Measurements from ENCODE around the gene THRB.

The THRB gene

DNA sequence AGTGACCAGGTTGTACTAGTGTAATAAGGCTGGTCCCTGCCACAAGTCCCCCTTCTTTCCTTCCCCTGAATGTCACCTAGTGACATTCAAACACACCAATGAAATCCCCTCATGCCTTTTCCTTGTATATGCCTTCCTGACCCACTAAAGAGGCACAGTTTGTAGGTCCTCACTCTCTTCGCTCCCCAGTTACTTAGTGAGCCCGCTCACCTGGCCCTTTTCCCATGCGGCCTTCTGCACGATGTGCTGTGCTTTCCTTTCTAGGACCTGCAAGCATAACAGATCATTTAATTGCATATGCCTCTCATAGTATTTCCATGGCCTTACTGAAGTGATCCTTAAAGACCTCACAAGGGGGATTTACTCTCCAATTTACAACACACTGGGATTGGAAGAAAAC lies 146.3 kb downstream of the THRB start:
- H3K9me2 ChIP-seq (replicated peaks; ENCODE audit: low read depth, low read length): no peaks in the 10 kb centered on the region
- H3K4me2 ChIP-seq (ENCODE audit: low read depth, low read length, poor library complexity, severe bottlenecking): no peak overlapping the region
- H3K79me2 ChIP-seq (ENCODE audit: insufficient read depth, low read length): no peaks in the 10 kb centered on the region
- no peak overlapping the region for H2AFZ ChIP-seq (ENCODE audit: low read length)
- TF ChIP-seq, protein P1, sequence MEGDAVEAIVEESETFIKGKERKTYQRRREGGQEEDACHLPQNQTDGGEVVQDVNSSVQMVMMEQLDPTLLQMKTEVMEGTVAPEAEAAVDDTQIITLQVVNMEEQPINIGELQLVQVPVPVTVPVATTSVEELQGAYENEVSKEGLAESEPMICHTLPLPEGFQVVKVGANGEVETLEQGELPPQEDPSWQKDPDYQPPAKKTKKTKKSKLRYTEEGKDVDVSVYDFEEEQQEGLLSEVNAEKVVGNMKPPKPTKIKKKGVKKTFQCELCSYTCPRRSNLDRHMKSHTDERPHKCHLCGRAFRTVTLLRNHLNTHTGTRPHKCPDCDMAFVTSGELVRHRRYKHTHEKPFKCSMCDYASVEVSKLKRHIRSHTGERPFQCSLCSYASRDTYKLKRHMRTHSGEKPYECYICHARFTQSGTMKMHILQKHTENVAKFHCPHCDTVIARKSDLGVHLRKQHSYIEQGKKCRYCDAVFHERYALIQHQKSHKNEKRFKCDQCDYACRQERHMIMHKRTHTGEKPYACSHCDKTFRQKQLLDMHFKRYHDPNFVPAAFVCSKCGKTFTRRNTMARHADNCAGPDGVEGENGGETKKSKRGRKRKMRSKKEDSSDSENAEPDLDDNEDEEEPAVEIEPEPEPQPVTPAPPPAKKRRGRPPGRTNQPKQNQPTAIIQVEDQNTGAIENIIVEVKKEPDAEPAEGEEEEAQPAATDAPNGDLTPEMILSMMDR (conservative IDR thresholded peaks at IDR 0.05; ENCODE audit: low read length): no peak
- no peak for TF ChIP-seq EZH2phosphoT487 (IDR thresholded peaks at IDR 0.05; ENCODE audit: borderline replicate concordance)
- no peaks in the 10 kb centered on the region for H3K4me1 ChIP-seq (ENCODE audit: insufficient read depth, low read length, poor library complexity, severe bottlenecking)
- no peaks in the 10 kb centered on the region for H3K27me3 ChIP-seq (ENCODE audit: insufficient read depth, low read length, poor library complexity, severe bottlenecking)
- H4K20me1 ChIP-seq (ENCODE audit: insufficient read depth, low read length, poor library complexity, severe bottlenecking): no peaks in the 10 kb centered on the region
- no peak overlapping the region for H3K9ac ChIP-seq (ENCODE audit: low read depth, low read length, poor library complexity, severe bottlenecking)
- no peak overlapping the region for H3K4me3 ChIP-seq (ENCODE audit: low read length, poor library complexity, severe bottlenecking)
- no peaks in the 10 kb centered on the region for H3K36me3 ChIP-seq (ENCODE audit: insufficient read depth, low read length)
- no peaks in the 10 kb centered on the region for H3F3A ChIP-seq (ENCODE audit: low read depth)
- no peaks in the 10 kb centered on the region for H3K9me3 ChIP-seq (ENCODE audit: insufficient read depth, low read depth, low read length)

DNA sequence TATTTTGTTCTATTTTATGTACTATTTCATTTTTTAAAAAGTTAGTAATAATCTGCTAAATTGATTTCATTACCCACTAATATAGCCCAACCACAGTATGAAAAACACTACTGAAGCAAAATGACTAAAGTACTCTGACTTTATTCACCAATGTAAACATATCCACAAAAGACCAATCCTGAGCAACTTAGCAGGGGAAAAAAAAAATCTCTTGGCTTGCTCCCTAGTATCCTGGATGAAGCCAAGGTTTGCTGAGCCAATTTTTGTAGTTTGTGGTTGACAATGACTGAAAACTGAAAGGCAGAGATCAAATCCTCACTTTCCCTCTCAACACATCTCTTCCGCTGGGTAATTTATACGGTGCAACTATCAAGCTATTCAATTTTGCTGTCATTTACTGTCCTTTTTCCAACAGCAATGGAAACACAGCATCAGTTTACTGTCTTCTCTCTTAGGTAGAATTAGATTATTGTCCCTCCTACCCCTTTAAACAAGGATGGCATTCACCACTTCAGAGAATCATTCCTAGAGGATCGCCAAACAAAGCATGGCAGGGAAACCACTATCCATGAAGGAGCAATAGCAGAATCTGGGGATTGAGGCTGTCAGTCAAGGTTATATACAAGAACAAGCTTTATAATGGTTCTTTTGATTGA lies 149.7 kb downstream of the THRB start:
- H4K20me1 ChIP-seq (ENCODE audit: insufficient read depth, low read length, poor library complexity, severe bottlenecking): no peaks in the 10 kb centered on the region
- H3K36me3 ChIP-seq (ENCODE audit: insufficient read depth, low read length): no peaks in the 10 kb centered on the region
- H2AFZ ChIP-seq (ENCODE audit: low read length): no peak overlapping the region
- no peaks in the 10 kb centered on the region for H3K4me1 ChIP-seq (ENCODE audit: insufficient read depth, low read length, poor library complexity, severe bottlenecking)
- no peak overlapping the region for H3K4me3 ChIP-seq (ENCODE audit: low read length, poor library complexity, severe bottlenecking)
- H3K27me3 ChIP-seq (ENCODE audit: insufficient read depth, low read length, poor library complexity, severe bottlenecking): no peaks in the 10 kb centered on the region
- H3K9me3 ChIP-seq (ENCODE audit: insufficient read depth, low read depth, low read length): no peaks in the 10 kb centered on the region
- no peak overlapping the region for H3K4me2 ChIP-seq (ENCODE audit: low read depth, low read length, poor library complexity, severe bottlenecking)
- no peaks in the 10 kb centered on the region for H3K79me2 ChIP-seq (ENCODE audit: insufficient read depth, low read length)
- TF ChIP-seq, protein P1 (conservative IDR thresholded peaks at IDR 0.05; ENCODE audit: low read length): no peak
- no peak for TF ChIP-seq EZH2phosphoT487 (IDR thresholded peaks at IDR 0.05; ENCODE audit: borderline replicate concordance)
- H3K9me2 ChIP-seq (replicated peaks; ENCODE audit: low read depth, low read length): no peaks in the 10 kb centered on the region
- no peaks in the 10 kb centered on the region for H3F3A ChIP-seq (ENCODE audit: low read depth)
- no peak overlapping the region for H3K9ac ChIP-seq (ENCODE audit: low read depth, low read length, poor library complexity, severe bottlenecking)

DNA sequence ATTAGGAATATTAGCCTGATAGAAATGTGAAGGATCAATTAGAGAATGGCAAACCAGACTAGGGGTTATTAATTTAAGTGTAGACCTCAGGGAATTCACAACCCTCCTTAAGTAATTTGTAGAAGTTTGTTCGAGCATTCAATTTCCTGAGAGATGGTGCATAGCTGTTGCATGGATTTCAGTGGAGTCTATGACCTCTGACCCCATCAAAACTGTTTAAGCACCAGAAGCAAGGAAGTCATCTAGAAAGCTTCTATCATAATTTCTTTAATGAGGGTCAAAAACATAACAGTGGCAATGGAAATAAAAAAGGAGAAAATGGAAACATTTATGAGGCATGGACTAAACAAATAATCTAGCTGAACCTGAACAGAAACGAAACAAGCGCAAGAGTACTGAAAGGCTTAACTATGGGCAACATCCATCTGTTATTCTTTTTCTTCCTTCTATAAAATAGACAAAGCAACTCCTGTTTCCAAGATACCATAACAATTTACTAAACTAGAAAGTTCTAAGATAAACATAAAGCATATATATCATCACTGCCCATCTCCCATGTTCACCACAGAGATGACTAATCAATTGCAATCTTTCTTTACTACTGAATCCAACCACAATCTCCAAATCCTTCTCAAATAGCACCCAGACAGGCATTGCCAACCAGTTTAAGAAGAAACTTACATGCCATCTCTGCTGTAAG lies 151.4 kb downstream of the THRB start:
- Histone ChIP-seq H3K4me1 (ENCODE audit: insufficient read depth, low read length, poor library complexity, severe bottlenecking) (no peaks in the 10 kb centered on the region), H3K9ac (ENCODE audit: low read depth, low read length, poor library complexity, severe bottlenecking) (no peak overlapping the region), H3K27me3 (ENCODE audit: insufficient read depth, low read length, poor library complexity, severe bottlenecking) (no peaks in the 10 kb centered on the region), H3K79me2 (ENCODE audit: insufficient read depth, low read length) (no peaks in the 10 kb centered on the region), H2AFZ (ENCODE audit: low read length) (no peak overlapping the region), H3K9me2 (replicated peaks; ENCODE audit: low read depth, low read length) (no peaks in the 10 kb centered on the region), H3K4me2 (ENCODE audit: low read depth, low read length, poor library complexity, severe bottlenecking) (no peak overlapping the region), H3K9me3 (ENCODE audit: insufficient read depth, low read depth, low read length) (no peaks in the 10 kb centered on the region), H3K4me3 (ENCODE audit: low read length, poor library complexity, severe bottlenecking) (no peak overlapping the region), H3F3A (ENCODE audit: low read depth) (no peaks in the 10 kb centered on the region), H4K20me1 (ENCODE audit: insufficient read depth, low read length, poor library complexity, severe bottlenecking) (no peaks in the 10 kb centered on the region), H3K36me3 (ENCODE audit: insufficient read depth, low read length) (no peaks in the 10 kb centered on the region)
- TF ChIP-seq EZH2phosphoT487 (IDR thresholded peaks at IDR 0.05; ENCODE audit: borderline replicate concordance): no peak
- TF ChIP-seq, protein P1 (conservative IDR thresholded peaks at IDR 0.05; ENCODE audit: low read length): no peak

All from Loucy (cell line).